Activated CD4-positive, CD25-positive, alpha-beta regulatory T cell treated with anti-CD3 and anti-CD28 coated beads, Interleukin-2, amount 50 U/mL, for 16 hours (primary cell): Measurements from ENCODE around the gene RIBC2.
A peak's percentile ranks its signal among the peaks of the same experiment; 100 is the strongest.
"Not testable (repeated sequence)": the region's sequence is repeated elsewhere in the genome, so short reads cannot be mapped to it uniquely, and the experiment has no call there.

Experiments
- DNase-seq: peaks from one replicate; pipeline ENCODE4 v3.0.0-alpha.2; 2020; ENCODE audit warnings: low read depth, low spot score

Gene RIBC2

GRCh38 chr22:45413368-45414211, at the start of gene RIBC2, which contains the start of gene SMC1B:
RIBC2 (plus strand) TSS chr22:45413693; CDS start chr22:45413887, 194 bp downstream.
SMC1B (minus strand) TSS chr22:45413599; CDS start chr22:45413567, 32 bp downstream.
- DNase-seq: peak; percentile 68

GRCh38 chr22:45366713-45367112, 46.8 kb upstream of the RIBC2 start:
- no peak for DNase-seq

GRCh38 chr22:45373592-45373991, 39.9 kb upstream of the RIBC2 start:
- not testable (repeated sequence) for DNase-seq

- DNase-seq: no peak
Measured at GRCh38 chr22:45376009-45376408, 37.5 kb upstream of the RIBC2 start.

GRCh38 chr22:45376703-45377102, 36.8 kb upstream of the RIBC2 start:
- DNase-seq: no peak

GRCh38 chr22:45381348-45381747, 32.1 kb upstream of the RIBC2 start:
- no peak for DNase-seq

- DNase-seq: no peak
Measured at GRCh38 chr22:45389546-45389945, 23.9 kb upstream of the RIBC2 start.

GRCh38 chr22:45397806-45398205, 15.7 kb upstream of the RIBC2 start:
- no peak for DNase-seq

- no peak for DNase-seq
Measured at GRCh38 chr22:45398214-45398613, 15.3 kb upstream of the RIBC2 start.

GRCh38 chr22:45399712-45400445, 13.6 kb upstream of the RIBC2 start:
- no peak for DNase-seq

- no peak for DNase-seq
Measured at GRCh38 chr22:45402466-45402985, 11.0 kb upstream of the RIBC2 start.

GRCh38 chr22:45407793-45408192, 5.7 kb upstream of the RIBC2 start:
- DNase-seq: no peak

- no peak for DNase-seq
Measured at GRCh38 chr22:45413013-45413367, 503 bp upstream of the RIBC2 start.

GRCh38 chr22:45418056-45418769, 4.7 kb downstream of the RIBC2 start:
- DNase-seq: no peak

- DNase-seq: no peak
Measured at GRCh38 chr22:45418770-45419138, 5.3 kb downstream of the RIBC2 start.

- no peak for DNase-seq
Measured at GRCh38 chr22:45420011-45420410, 6.5 kb downstream of the RIBC2 start.

GRCh38 chr22:45420539-45420938, 7.0 kb downstream of the RIBC2 start:
- no peak for DNase-seq

GRCh38 chr22:45421349-45422055, 8.0 kb downstream of the RIBC2 start:
- DNase-seq: no peak

- DNase-seq: no peak
Measured at GRCh38 chr22:45422237-45422983, 8.9 kb downstream of the RIBC2 start.

GRCh38 chr22:45423524-45423923, 10.0 kb downstream of the RIBC2 start:
- DNase-seq: no peak
